Aorta (tissue), 5 donors: ENCODE measurements around the gene OR2D2. TPM values are rescaled to one million over a fixed set of nuclear protein-coding genes. Genes with fewer than 3 reads are reported as not detected.
"Not testable (repeated sequence)": the region's sequence is repeated elsewhere in the genome, so short reads cannot be mapped to it uniquely, and the experiment has no call there.

ENCODE experiments used
- ATAC-seq: fragments of 200-7000 bp; cut with Tn5 transposase; one replicate; pipeline ENCODE4 v1.9.1; 2022; ENCODE audit warnings: moderate library complexity; ENCODE audit not compliant: low FRiP score
- DNase-seq, 2 donors: peaks; one replicate each; pipeline ENCODE4 v3.0.0-alpha.2; 2020
- H3K27ac ChIP-seq, 2 donors: one replicate each; pipeline ENCODE4 v1.5.1; 2013; ENCODE audit warnings: low read length in 2 of 2, mild to moderate bottlenecking in 2 of 2, moderate library complexity in 2 of 2, control low read depth in 1 of 2, inconsistent platforms in 1 of 2, low read depth in 1 of 2
- H3K27me3 ChIP-seq, 2 donors: one replicate each; pipeline ENCODE4 v1.6.1; 2013; ENCODE audit warnings: control low read depth in 1 of 2, low read length in 1 of 2, mild to moderate bottlenecking in 1 of 2, moderate library complexity in 1 of 2; ENCODE audit not compliant: insufficient read depth in 2 of 2, control insufficient read depth in 1 of 2
- H3K36me3 ChIP-seq, 2 donors: one replicate each; pipeline ENCODE4 v1.6.1; 2013; ENCODE audit warnings: control low read depth in 1 of 2, low read length in 1 of 2, mild to moderate bottlenecking in 1 of 2; ENCODE audit not compliant: insufficient read depth in 2 of 2, control insufficient read depth in 1 of 2
- H3K4me1 ChIP-seq, 2 donors: one replicate each; pipeline ENCODE4 v1.6.1; 2013; ENCODE audit warnings: low read length in 2 of 2, control low read depth in 1 of 2, mild to moderate bottlenecking in 1 of 2, moderate library complexity in 1 of 2; ENCODE audit not compliant: insufficient read depth in 2 of 2, control insufficient read depth in 1 of 2
- H3K4me3 ChIP-seq, 2 donors: one replicate each; pipeline ENCODE4 v1.5.1; 2013; ENCODE audit warnings: low read length in 2 of 2, control low read depth in 1 of 2, mild to moderate bottlenecking in 1 of 2
- H3K9me3 ChIP-seq: one replicate; pipeline ENCODE4 v1.6.1; 2013; ENCODE audit warnings: mild to moderate bottlenecking, low read length; ENCODE audit not compliant: control insufficient read depth
- WGBS, 2 donors: extraction: QIAGEN DNeasy Blood & Tissue Kit; methylation state at CpG; one replicate each; pipeline ENCODE4 v1.1.7; 2013; 5-methylcytosine and 5-hydroxymethylcytosine counted together
- intact Hi-C, 2 donors: fragments of 100-400 bp; cut with DNase I; formaldehyde crosslinking; loops; one replicate each; pipeline versions ENCODE4 v1.14.2 to v1.15.0; 2022
- polyA plus RNA-seq, 2 donors: library from polyadenylated mRNA; stranded (reverse); fragments of 200-250 nt; gene quantifications; one replicate each; pipeline ENCODE4 v1.2.3, GENCODE V29; 2013
- total RNA-seq, 2 donors: library from RNA; stranded (reverse); fragmentation: NEBNext Ultra II Directional; extraction: Animal tissue kit (Norgen Biotek cat#: 25700); gene quantifications; one replicate each; pipeline ENCODE4 v1.2.1, GENCODE V29; 2021
- donor health status: healthy with polysubstance abuse.
- donor health status: Bipolar disorder and iron deficiency.
- donor health status: DM: no; HTN: no; CAD: no.
- donor health status: DM: no; HTN: no; CAD: no.
- donor health status: DM: yes; HTN: yes; CAD: no.

The OR2D2 gene
- total and polyA plus RNA-seq, 4 donors = not detected

- H3K27ac ChIP-seq = no peak overlapping the region
- intact Hi-C loops = no loop called here
These were observed 32.8 kb upstream of the OR2D2 start for GRCh38 chr11:6925007-6925577.

GRCh38 chr11:6920702-6921101 is 28.4 kb upstream of the OR2D2 start, which contains the start of gene OR2D3:
Gene OR2D3, plus strand, starts transcription at chr11:6921002. Its CDS starts 0 bp downstream, at chr11:6921002.
- Histone ChIP-seq H3K9me3 (no peaks in the 10 kb centered on the region), H3K27ac (no peak within 1 kb of the TSS), H3K36me3 (no peaks in the 10 kb centered on the region), H3K27me3 (no peaks in the 10 kb centered on the region), H3K4me1 (no peaks in the 10 kb centered on the region), H3K4me3 (no peak within 1 kb of the TSS)
- intact Hi-C loops = no loop called here
- no peak for DNase-seq
- 86 to 93% methylated on average over 1 of the region's 1 CpG for WGBS, 2 donors
- ATAC-seq = no peak

More at GRCh38 chr11:6925007-6925577, 32.8 kb upstream of the OR2D2 start:
- no peak for ATAC-seq
- Histone ChIP-seq H3K4me1 (peaks cover 1 to 4% of the 10 kb centered on the region in 2 donors), H3K4me3 (no peak overlapping the region), H3K27me3 (no peaks in the 10 kb centered on the region), H3K9me3 (no peaks in the 10 kb centered on the region), H3K36me3 (no peaks in the 10 kb centered on the region)
- no peak for DNase-seq

- intact Hi-C loops = no loop called here
- no peaks in the 10 kb centered on the region for H3K4me1 ChIP-seq
- no peak for DNase-seq
- no peak for ATAC-seq
- 30 to 48% methylated on average over 2 of the region's 2 CpGs for WGBS, 2 donors
- H3K27me3 ChIP-seq = no peaks in the 10 kb centered on the region
- no peaks in the 10 kb centered on the region for H3K36me3 ChIP-seq
- no peak overlapping the region for H3K27ac ChIP-seq
- no peaks in the 10 kb centered on the region for H3K9me3 ChIP-seq
- H3K4me3 ChIP-seq = no peak overlapping the region
These were observed 27.4 kb upstream of the OR2D2 start for GRCh38 chr11:6919698-6920097.

- ATAC-seq (no peak), DNase-seq (no peak)
- H3K4me1 ChIP-seq = no peaks in the 10 kb centered on the region
- intact Hi-C loops = no loop called here
- H3K4me3 ChIP-seq = no peak overlapping the region
- H3K27me3 ChIP-seq = peaks cover 0 to 1% of the 10 kb centered on the region in 2 donors
- H3K9me3 ChIP-seq = no peaks in the 10 kb centered on the region
- 42 to 51% methylated on average over 3 of the region's 3 CpGs for WGBS, 2 donors
- H3K27ac ChIP-seq = no peak overlapping the region
- no peaks in the 10 kb centered on the region for H3K36me3 ChIP-seq
These were observed 19.6 kb upstream of the OR2D2 start for GRCh38 chr11:6911948-6912347.

- intact Hi-C loops = no loop called here
- Histone ChIP-seq H3K4me3 (no peak overlapping the region), H3K27me3 (peaks cover 0 to 1% of the 10 kb centered on the region in 2 donors), H3K36me3 (no peaks in the 10 kb centered on the region), H3K4me1 (no peaks in the 10 kb centered on the region), H3K9me3 (no peaks in the 10 kb centered on the region), H3K27ac (no peak overlapping the region)
- WGBS, 2 donors = 91 to 93% methylated on average over 3 of the region's 3 CpGs
- no peak for DNase-seq
- no peak for ATAC-seq
These were observed 19.1 kb upstream of the OR2D2 start for GRCh38 chr11:6911378-6911777.

GRCh38 chr11:6904804-6905203 is 12.5 kb upstream of the OR2D2 start:
- H3K27ac ChIP-seq, H3K27me3 ChIP-seq, ATAC-seq, DNase-seq, intact Hi-C loops, H3K36me3 ChIP-seq, H3K4me3 ChIP-seq, H3K9me3 ChIP-seq, H3K4me1 ChIP-seq: not testable (repeated sequence)
- 81 to 82% methylated on average over 13 of the region's 13 CpGs for WGBS, 2 donors

GRCh38 chr11:6900327-6900999 is 8.2 kb upstream of the OR2D2 start:
- ATAC-seq = no peak
- no peaks in the 10 kb centered on the region for H3K4me1 ChIP-seq

GRCh38 chr11:6898911-6899310 is 6.6 kb upstream of the OR2D2 start:
- Histone ChIP-seq H3K4me1 (no peaks in the 10 kb centered on the region), H3K4me3 (no peak overlapping the region), H3K9me3 (no peaks in the 10 kb centered on the region), H3K27me3 (no peaks in the 10 kb centered on the region), H3K36me3 (no peaks in the 10 kb centered on the region), H3K27ac (no peak overlapping the region)
- DNase-seq (no peak), ATAC-seq (no peak)
- WGBS, 2 donors = 48 to 54% methylated on average over 1 of the region's 1 CpG
- intact Hi-C loops = no loop called here

More at GRCh38 chr11:6900327-6900999, 8.2 kb upstream of the OR2D2 start:
- DNase-seq = no peak
- Histone ChIP-seq H3K36me3 (no peaks in the 10 kb centered on the region), H3K9me3 (no peaks in the 10 kb centered on the region), H3K27me3 (no peaks in the 10 kb centered on the region), H3K27ac (no peak overlapping the region), H3K4me3 (no peak overlapping the region)
- intact Hi-C loops = no loop called here
- 68% methylated on average over 2 of the region's 2 CpGs for WGBS, 2 donors

- DNase-seq (no peak), ATAC-seq (no peak)
- Histone ChIP-seq H3K27ac (no peak overlapping the region), H3K9me3 (no peaks in the 10 kb centered on the region), H3K27me3 (no peaks in the 10 kb centered on the region), H3K4me3 (no peak overlapping the region), H3K4me1 (no peaks in the 10 kb centered on the region), H3K36me3 (no peaks in the 10 kb centered on the region)
- intact Hi-C loops = no loop called here
These were observed 2.7 kb upstream of the OR2D2 start for GRCh38 chr11:6895010-6895409.
